ENCODE data around the gene IMMP2L.

The IMMP2L gene

DNA sequence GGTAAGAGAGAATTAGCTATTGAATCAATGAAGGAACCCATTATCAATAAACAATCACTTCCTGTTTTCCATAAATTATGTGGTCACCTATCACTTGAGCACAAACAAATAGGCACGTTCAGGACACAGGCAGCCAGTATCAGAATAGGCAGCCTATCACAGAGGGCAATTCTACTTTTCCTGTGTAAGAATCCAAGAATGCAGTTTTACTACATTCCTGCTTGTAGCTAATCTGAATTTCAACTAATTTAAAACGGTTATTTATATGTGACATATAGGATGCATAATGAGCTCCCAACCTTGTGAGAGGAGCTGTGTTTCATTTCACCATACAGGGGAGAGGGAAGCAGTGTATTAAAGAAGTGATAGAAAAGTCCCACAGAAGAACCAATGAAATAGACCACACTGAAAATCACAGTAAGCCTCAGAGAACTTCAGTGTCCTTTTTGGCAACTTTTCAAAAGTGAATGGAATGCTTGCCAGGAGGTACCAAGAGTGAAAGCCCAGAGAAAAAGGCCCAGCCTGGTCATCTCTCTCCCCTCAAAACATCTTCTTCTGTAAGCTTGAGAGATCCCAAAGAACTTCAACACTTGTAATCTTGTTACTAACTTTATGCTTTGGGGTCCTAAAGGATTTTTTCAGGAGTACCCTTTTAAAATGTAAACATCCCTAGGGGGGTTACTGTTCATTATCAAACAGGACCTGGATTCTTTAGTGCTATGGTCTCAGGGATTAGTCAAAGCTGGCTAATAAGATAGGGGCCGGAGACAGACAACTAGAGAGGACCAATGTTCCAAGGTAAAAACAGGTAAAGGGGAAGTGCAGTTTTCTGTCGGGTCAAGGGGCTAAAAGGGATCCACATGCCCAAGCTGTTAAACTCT lies 1.3 kb downstream of the IMMP2L start:
- peaks cover 31% of the 10 kb centered on the region for H3K4me1 Mint-ChIP-seq
- H3K36me3 Mint-ChIP-seq (ENCODE audit: low read depth): peaks cover 30% of the 10 kb centered on the region

GRCh38 chr7:111558991-111559390 lies 3.3 kb downstream of the IMMP2L start:
- no peak for DNase-seq
- H3K36me3 Mint-ChIP-seq (ENCODE audit: low read depth): peaks cover 46% of the 10 kb centered on the region
- H3K4me3 Mint-ChIP-seq: no peak overlapping the region
- peaks cover 31% of the 10 kb centered on the region for H3K4me1 Mint-ChIP-seq
- no peaks in the 10 kb centered on the region for H3K27me3 Mint-ChIP-seq (ENCODE audit: low read depth, poor library complexity)
- H3K27ac Mint-ChIP-seq: no peak overlapping the region
- no peak for TF ChIP-seq CTCF (IDR thresholded peaks at IDR 0.05)
- H3K9me3 Mint-ChIP-seq: peaks cover 11% of the 10 kb centered on the region

More for the DNA sequence above, 1.3 kb downstream of the IMMP2L start:
- no peak for DNase-seq
- no peak for TF ChIP-seq CTCF (IDR thresholded peaks at IDR 0.05)
- H3K27ac Mint-ChIP-seq: no peak overlapping the region
- H3K9me3 Mint-ChIP-seq: peaks cover 11% of the 10 kb centered on the region
- no peaks in the 10 kb centered on the region for H3K27me3 Mint-ChIP-seq (ENCODE audit: low read depth, poor library complexity)
- peak overlapping the region; percentile 90 for H3K4me3 Mint-ChIP-seq

- no peak for DNase-seq
- Mint-ChIP-seq H3K4me3 (no peak overlapping the region), H3K36me3 (ENCODE audit: low read depth) (peaks cover 49% of the 10 kb centered on the region), H3K27ac (no peak overlapping the region), H3K4me1 (peaks cover 28% of the 10 kb centered on the region), H3K27me3 (ENCODE audit: low read depth, poor library complexity) (no peaks in the 10 kb centered on the region), H3K9me3 (no peaks in the 10 kb centered on the region)
- no peak for TF ChIP-seq CTCF (IDR thresholded peaks at IDR 0.05)
Measured at GRCh38 chr7:111556977-111557376, 5.3 kb downstream of the IMMP2L start.

- no peak overlapping the region for H3K4me3 Mint-ChIP-seq
- H3K36me3 Mint-ChIP-seq (ENCODE audit: low read depth): peaks cover 60% of the 10 kb centered on the region
- peaks cover 1% of the 10 kb centered on the region for H3K4me1 Mint-ChIP-seq
- no peaks in the 10 kb centered on the region for H3K27me3 Mint-ChIP-seq (ENCODE audit: low read depth, poor library complexity)
- no peak overlapping the region for H3K27ac Mint-ChIP-seq
- no peak for DNase-seq
- no peaks in the 10 kb centered on the region for H3K9me3 Mint-ChIP-seq
- TF ChIP-seq CTCF (IDR thresholded peaks at IDR 0.05): no peak
Measured at GRCh38 chr7:111554086-111554485, 8.2 kb downstream of the IMMP2L start.

- Mint-ChIP-seq H3K9me3 (no peaks in the 10 kb centered on the region), H3K4me3 (no peak overlapping the region), H3K36me3 (ENCODE audit: low read depth) (peaks cover 21% of the 10 kb centered on the region), H3K27me3 (ENCODE audit: low read depth, poor library complexity) (no peaks in the 10 kb centered on the region), H3K27ac (no peak overlapping the region), H3K4me1 (no peaks in the 10 kb centered on the region)
- DNase-seq: no peak
- TF ChIP-seq CTCF (IDR thresholded peaks at IDR 0.05): no peak
Measured at GRCh38 chr7:111541067-111541466, 21.2 kb downstream of the IMMP2L start.

Data from nephron progenitor cell (in vitro differentiated cells).